Measurements from ENCODE around the gene AHRR. TPM values are rescaled to one million over a fixed set of nuclear protein-coding genes. Genes with fewer than 3 reads are reported as not detected.
"Not testable (repeated sequence)": the region's sequence is repeated elsewhere in the genome, so short reads cannot be mapped to it uniquely, and the experiment has no call there.

AHRR gene
- total RNA-seq, 1 donor from 2014 or later = 1.4 TPM

GRCh38 chr5:473551-474192 lies 152.2 kb downstream of the AHRR start:
- peak; percentile 41 for DNase-seq
- Histone ChIP-seq H3K36me3 (peaks cover 11% of the 10 kb centered on the region), H3K4me1 (peaks cover 43% of the 10 kb centered on the region), H3K9me3 (replicated peaks) (no peaks in the 10 kb centered on the region), H3K27me3 (ENCODE audit: low read depth) (peaks cover 40% of the 10 kb centered on the region), H3K4me3 (peak overlapping the region; percentile 99), H3K27ac (replicated peaks) (peak overlapping the region; percentile 81)
- intact Hi-C loops (cut with micrococcal nuclease) = no loop called here
- TF ChIP-seq, protein P1, sequence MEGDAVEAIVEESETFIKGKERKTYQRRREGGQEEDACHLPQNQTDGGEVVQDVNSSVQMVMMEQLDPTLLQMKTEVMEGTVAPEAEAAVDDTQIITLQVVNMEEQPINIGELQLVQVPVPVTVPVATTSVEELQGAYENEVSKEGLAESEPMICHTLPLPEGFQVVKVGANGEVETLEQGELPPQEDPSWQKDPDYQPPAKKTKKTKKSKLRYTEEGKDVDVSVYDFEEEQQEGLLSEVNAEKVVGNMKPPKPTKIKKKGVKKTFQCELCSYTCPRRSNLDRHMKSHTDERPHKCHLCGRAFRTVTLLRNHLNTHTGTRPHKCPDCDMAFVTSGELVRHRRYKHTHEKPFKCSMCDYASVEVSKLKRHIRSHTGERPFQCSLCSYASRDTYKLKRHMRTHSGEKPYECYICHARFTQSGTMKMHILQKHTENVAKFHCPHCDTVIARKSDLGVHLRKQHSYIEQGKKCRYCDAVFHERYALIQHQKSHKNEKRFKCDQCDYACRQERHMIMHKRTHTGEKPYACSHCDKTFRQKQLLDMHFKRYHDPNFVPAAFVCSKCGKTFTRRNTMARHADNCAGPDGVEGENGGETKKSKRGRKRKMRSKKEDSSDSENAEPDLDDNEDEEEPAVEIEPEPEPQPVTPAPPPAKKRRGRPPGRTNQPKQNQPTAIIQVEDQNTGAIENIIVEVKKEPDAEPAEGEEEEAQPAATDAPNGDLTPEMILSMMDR (IDR thresholded peaks at IDR 0.05; ENCODE audit: borderline replicate concordance) = no peak

GRCh38 chr5:474232-474839 lies 152.8 kb downstream of the AHRR start:
- H3K4me1 ChIP-seq = peaks cover 43% of the 10 kb centered on the region
- peak overlapping the region; percentile 99 for H3K4me3 ChIP-seq
- intact Hi-C loops (cut with micrococcal nuclease); H3K9me3 ChIP-seq (replicated peaks); H3K36me3 ChIP-seq; H3K27ac ChIP-seq (replicated peaks); DNase-seq: not testable (repeated sequence)
- H3K27me3 ChIP-seq (ENCODE audit: low read depth) = peaks cover 47% of the 10 kb centered on the region

GRCh38 chr5:474840-475661 lies 153.5 kb downstream of the AHRR start:
- TF ChIP-seq, protein P1 (IDR thresholded peaks at IDR 0.05; ENCODE audit: borderline replicate concordance) = no peak
- Histone ChIP-seq H3K4me1 (peaks cover 43% of the 10 kb centered on the region), H3K27ac (replicated peaks) (no peak overlapping the region), H3K9me3 (replicated peaks) (no peaks in the 10 kb centered on the region), H3K27me3 (ENCODE audit: low read depth) (peaks cover 54% of the 10 kb centered on the region), H3K4me3 (peak overlapping the region; percentile 99), H3K36me3 (peaks cover 4% of the 10 kb centered on the region)
- intact Hi-C loops (cut with micrococcal nuclease) = no loop called here
- DNase-seq = peak; percentile 18

DNA sequence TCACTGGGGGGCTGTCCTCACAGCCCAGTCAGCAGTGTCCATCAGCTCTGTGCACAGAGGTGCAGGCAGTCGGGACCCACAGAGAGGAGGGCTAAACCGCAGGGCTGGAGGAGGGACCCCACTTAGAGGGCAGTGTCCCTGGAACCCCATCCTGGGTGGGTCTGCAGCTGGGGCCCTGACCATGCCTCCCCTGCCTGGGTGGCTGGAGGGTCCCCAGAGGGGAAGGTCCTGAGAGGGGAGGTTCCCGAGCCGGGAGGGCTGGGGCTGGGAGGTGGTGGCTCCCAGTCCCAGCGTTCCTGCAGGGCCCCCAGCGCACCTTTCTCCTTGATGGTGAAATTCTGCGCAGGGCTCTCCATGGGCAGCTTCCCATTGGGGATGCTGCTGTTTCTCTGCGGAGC lies 154.2 kb downstream of the AHRR start:
- intact Hi-C loops (cut with micrococcal nuclease) = no loop called here
- TF ChIP-seq, protein P1 (IDR thresholded peaks at IDR 0.05; ENCODE audit: borderline replicate concordance) = no peak

DNA sequence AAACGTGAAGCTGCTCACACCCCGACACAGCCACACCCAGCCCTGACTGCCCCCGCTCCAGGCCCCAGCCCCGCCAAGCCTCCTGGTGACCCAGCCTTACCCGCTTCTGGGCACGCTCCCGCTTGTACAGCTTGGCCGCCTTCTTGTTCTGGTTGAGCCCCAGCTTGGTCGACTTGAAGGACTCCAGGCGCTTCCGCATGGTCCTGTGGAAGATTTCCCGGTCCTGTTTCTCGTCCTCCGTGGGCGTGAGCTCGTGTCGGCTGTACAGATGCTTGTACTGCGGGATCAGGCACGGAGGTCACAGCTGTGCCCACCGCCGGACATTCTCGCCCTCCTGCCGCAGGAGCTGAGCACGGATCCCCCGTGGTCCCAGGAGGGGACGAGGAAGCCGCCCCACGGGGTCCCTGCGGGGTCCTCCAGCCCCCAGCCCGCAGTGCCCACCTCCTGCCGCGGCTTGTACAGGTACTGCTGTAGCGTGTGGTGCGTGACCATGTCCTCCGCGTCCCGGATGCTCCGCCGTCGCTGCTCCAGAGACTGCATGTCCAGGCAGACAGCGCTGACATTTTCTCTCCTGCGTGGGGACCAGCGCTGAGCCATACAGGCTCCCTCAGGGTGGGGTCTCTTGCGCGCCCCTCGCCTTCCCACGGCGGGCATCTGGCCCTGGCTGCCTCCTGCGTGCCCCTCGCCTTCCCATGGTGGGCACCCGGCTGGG lies 154.7 kb downstream of the AHRR start:
- Histone ChIP-seq H3K27me3 (ENCODE audit: low read depth) (peaks cover 66% of the 10 kb centered on the region), H3K4me3 (no peak overlapping the region), H3K36me3 (no peaks in the 10 kb centered on the region), H3K27ac (replicated peaks) (no peak overlapping the region), H3K9me3 (replicated peaks) (no peaks in the 10 kb centered on the region), H3K4me1 (peaks cover 35% of the 10 kb centered on the region)
- DNase-seq = no peak
- intact Hi-C loops (cut with micrococcal nuclease) = no loop called here
- TF ChIP-seq, protein P1 (IDR thresholded peaks at IDR 0.05; ENCODE audit: borderline replicate concordance) = no peak

More for the DNA sequence above, 154.2 kb downstream of the AHRR start:
- Histone ChIP-seq H3K9me3 (replicated peaks) (no peaks in the 10 kb centered on the region), H3K4me1 (peaks cover 41% of the 10 kb centered on the region), H3K36me3 (no peaks in the 10 kb centered on the region), H3K27ac (replicated peaks) (no peak overlapping the region), H3K4me3 (no peak overlapping the region), H3K27me3 (ENCODE audit: low read depth) (peaks cover 61% of the 10 kb centered on the region)
- no peak for DNase-seq
